Endothelial cell (in vitro differentiated cells): Measurements from ENCODE around the gene CAMTA1. TPM values are rescaled to one million over a fixed set of nuclear protein-coding genes. Genes with fewer than 3 reads are reported as not detected.

ENCODE experiments used
- DNase-seq: peaks from one replicate; pipeline ENCODE4 v3.0.0; 2021; ENCODE audit warnings: low spot score
- H3K27ac Mint-ChIP-seq: one replicate; pipeline ENCODE4 v1.8.0; 2021; ENCODE audit warnings: mixed read lengths, inconsistent platforms; ENCODE audit not compliant: unreplicated experiment
- H3K27me3 Mint-ChIP-seq: one replicate; pipeline ENCODE4 v1.8.0; 2021; ENCODE audit warnings: mild to moderate bottlenecking, moderate library complexity, mixed read lengths, inconsistent platforms; ENCODE audit not compliant: unreplicated experiment
- H3K36me3 Mint-ChIP-seq: one replicate; pipeline ENCODE4 v1.8.0; 2021; ENCODE audit warnings: mild to moderate bottlenecking, low read depth, mixed read lengths, inconsistent platforms; ENCODE audit not compliant: unreplicated experiment
- H3K4me1 Mint-ChIP-seq: one replicate; pipeline ENCODE4 v1.8.0; 2021; ENCODE audit warnings: mild to moderate bottlenecking, mixed read lengths, inconsistent platforms; ENCODE audit not compliant: unreplicated experiment
- H3K4me3 Mint-ChIP-seq: one replicate; pipeline ENCODE4 v1.8.0; 2021; ENCODE audit warnings: mild to moderate bottlenecking, mixed read lengths, inconsistent platforms; ENCODE audit not compliant: unreplicated experiment
- H3K9me3 Mint-ChIP-seq: one replicate; pipeline ENCODE4 v1.8.0; 2021; ENCODE audit warnings: mixed read lengths, inconsistent platforms; ENCODE audit not compliant: unreplicated experiment
- total RNA-seq: library from RNA; stranded (reverse); fragmentation: NEBNext Ultra II Directional; extraction: Animal tissue kit (Norgen Biotek cat#: 25700); gene quantifications from one replicate; pipeline ENCODE4 v1.2.1, GENCODE V29; 2021; ENCODE audit not compliant: unreplicated experiment
- TF ChIP-seq, protein P1 (sequence below): fragments of 200-600 bp; sonication (generic); IDR thresholded peaks from one replicate; pipeline ENCODE4 v1.5.0; 2021; ENCODE audit warnings: antibody characterized with exemption; ENCODE audit not compliant: unreplicated experiment

CAMTA1 gene
- total RNA-seq, 1 donor from 2014 or later = 87.3 TPM

DNA sequence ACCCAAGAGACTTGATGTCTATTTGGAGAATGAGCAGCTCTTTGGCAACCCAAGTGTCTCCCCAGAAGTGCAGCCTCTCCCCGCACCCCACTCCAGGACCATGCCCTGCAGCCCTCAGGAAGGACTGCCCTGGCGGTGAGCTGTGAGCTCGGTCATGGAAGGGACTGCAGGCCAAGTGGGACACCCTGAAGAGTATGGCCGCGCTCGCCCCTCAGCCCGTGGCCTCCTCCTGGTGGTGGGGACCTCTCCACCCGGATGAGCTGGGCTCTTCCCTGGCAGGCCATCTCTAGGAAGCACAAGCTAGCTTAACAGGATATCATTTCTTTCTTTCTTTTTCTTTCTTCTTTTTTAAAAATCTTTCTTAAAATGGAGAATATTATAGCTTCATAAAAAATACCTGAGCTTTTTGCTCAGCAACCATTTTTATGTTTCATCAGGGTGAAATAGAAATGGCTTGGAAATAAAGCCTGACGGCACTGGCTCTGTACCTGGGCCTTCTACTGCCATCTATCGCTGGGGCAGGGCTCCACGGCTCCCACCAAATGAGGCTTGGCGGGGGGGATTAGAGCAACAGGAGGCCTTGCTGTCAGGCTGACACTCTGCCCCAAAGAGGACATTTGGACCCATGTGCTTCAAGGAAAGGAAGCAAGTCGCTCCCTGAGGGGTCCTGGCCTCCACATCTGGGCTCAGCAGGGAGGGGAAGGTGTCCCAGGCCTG, 689.7 kb downstream of the CAMTA1 start:
- no peak overlapping the region for H3K4me3 Mint-ChIP-seq
- H3K4me1 Mint-ChIP-seq = no peaks in the 10 kb centered on the region
- TF ChIP-seq, protein P1, sequence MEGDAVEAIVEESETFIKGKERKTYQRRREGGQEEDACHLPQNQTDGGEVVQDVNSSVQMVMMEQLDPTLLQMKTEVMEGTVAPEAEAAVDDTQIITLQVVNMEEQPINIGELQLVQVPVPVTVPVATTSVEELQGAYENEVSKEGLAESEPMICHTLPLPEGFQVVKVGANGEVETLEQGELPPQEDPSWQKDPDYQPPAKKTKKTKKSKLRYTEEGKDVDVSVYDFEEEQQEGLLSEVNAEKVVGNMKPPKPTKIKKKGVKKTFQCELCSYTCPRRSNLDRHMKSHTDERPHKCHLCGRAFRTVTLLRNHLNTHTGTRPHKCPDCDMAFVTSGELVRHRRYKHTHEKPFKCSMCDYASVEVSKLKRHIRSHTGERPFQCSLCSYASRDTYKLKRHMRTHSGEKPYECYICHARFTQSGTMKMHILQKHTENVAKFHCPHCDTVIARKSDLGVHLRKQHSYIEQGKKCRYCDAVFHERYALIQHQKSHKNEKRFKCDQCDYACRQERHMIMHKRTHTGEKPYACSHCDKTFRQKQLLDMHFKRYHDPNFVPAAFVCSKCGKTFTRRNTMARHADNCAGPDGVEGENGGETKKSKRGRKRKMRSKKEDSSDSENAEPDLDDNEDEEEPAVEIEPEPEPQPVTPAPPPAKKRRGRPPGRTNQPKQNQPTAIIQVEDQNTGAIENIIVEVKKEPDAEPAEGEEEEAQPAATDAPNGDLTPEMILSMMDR = no peak
- DNase-seq = no peak
- H3K27me3 Mint-ChIP-seq = peaks cover 3% of the 10 kb centered on the region
- H3K36me3 Mint-ChIP-seq = no peaks in the 10 kb centered on the region
- no peak overlapping the region for H3K27ac Mint-ChIP-seq
- no peaks in the 10 kb centered on the region for H3K9me3 Mint-ChIP-seq

DNA sequence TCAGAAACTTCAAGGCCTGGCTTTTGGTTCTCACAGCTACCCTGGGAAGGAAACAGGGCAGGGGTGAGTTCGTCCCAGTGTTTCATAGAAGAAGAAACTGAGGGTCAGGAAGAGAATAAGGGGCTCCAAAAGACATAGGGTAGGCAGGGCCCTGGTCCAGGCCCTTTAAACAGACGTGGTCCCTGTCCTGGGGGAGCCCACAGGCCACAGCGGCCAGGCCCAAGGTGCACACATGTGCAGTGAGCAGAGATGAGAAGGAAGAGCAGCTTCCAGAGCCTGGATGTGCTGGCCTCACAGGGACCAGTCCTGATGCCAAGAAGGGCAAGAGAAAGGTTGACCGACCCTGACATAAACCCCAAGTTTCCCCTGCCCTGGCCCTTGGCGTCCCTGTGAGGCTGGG, 690.4 kb downstream of the CAMTA1 start:
- no peak overlapping the region for H3K4me3 Mint-ChIP-seq

DNA sequence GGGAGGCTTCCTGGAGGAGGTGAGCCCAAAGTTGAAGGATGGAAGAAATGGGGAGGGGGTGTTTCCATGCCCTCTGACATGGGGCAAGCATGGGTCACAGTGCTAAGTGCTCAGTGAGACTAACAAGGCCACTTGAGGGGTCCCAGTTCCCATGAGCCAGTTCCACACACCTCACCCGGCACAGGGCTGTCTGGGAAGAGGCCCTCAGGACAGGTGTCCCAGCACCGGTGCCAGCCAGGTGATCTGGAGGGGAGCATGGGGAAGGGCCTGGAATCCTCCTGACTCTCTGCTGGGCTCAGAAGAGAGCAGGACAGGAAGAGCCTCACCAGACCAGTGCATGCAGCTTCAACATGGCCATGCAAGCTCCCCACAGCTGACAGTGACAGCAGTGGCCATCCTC, 691.1 kb downstream of the CAMTA1 start:
- no peaks in the 10 kb centered on the region for H3K4me1 Mint-ChIP-seq

More for the DNA sequence above, 690.4 kb downstream of the CAMTA1 start:
- H3K27ac Mint-ChIP-seq = no peak overlapping the region
- H3K36me3 Mint-ChIP-seq = no peaks in the 10 kb centered on the region
- no peak for DNase-seq
- no peaks in the 10 kb centered on the region for H3K4me1 Mint-ChIP-seq
- H3K9me3 Mint-ChIP-seq = no peaks in the 10 kb centered on the region
- TF ChIP-seq, protein P1 = no peak
- peaks cover 3% of the 10 kb centered on the region for H3K27me3 Mint-ChIP-seq

DNA sequence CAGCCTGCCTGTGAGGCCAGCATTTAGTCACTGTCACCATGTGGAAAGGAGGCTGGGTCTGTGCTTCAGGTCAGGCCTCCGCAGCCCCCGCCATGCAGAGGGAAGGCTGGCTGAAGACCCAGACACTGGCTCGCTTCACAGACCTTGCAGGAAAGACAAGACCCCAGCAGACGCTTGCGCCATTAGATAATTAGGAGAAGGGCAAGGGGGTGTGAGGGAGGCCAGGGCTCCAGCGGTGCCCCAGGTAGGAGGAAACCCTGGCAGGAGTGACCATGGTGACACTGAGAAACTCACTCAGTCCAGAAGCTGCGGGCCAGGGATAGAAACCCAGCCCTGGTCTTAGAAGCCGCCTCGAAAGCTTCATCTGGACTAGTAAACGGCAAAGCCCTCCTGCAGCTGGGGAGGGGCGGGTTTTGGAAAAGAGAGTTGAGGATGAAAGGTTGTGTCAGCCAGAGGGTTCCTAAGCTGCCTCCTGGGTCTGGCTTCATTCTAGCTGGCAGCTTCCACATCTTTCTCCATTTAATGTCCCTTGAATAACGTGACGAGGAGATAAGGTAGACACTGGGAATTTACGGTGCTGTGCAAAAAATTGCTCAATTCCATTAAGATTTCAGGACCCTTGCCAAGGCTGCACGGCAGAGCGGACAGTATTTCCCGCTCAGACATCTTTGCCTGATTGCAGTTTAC, 691.8 kb downstream of the CAMTA1 start:
- no peaks in the 10 kb centered on the region for H3K9me3 Mint-ChIP-seq
- H3K4me1 Mint-ChIP-seq = no peaks in the 10 kb centered on the region
- peaks cover 3% of the 10 kb centered on the region for H3K27me3 Mint-ChIP-seq
- H3K4me3 Mint-ChIP-seq = no peak overlapping the region
- no peaks in the 10 kb centered on the region for H3K36me3 Mint-ChIP-seq
- no peak for DNase-seq
- TF ChIP-seq, protein P1 = no peak
- H3K27ac Mint-ChIP-seq = no peak overlapping the region

More for the DNA sequence above, 691.1 kb downstream of the CAMTA1 start:
- Mint-ChIP-seq H3K27ac (no peak overlapping the region), H3K9me3 (no peaks in the 10 kb centered on the region), H3K27me3 (peaks cover 3% of the 10 kb centered on the region), H3K4me3 (no peak overlapping the region), H3K36me3 (no peaks in the 10 kb centered on the region)
- TF ChIP-seq, protein P1 = no peak
- no peak for DNase-seq

DNA sequence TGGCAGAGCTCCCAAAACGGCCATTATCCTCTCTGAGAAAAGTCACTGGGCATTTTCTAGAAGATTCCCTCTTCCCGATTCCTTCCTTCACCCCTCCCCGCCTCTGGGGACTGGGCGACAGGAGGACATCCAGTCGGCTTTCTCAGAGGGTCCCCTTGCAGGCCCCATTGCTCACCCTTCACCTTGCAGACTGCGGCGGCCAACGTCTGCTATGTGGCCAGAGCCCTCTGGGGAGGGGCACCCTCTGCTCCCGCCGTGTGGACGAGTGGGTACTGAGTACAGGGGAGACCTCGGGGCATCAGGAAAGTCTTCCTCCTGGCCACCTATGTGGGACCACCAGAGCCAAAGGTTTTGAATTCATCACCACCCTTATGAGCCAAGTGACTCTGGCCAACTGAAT, 692.3 kb downstream of the CAMTA1 start:
- Mint-ChIP-seq H3K27me3 (peaks cover 3% of the 10 kb centered on the region), H3K36me3 (no peaks in the 10 kb centered on the region), H3K9me3 (no peaks in the 10 kb centered on the region), H3K27ac (no peak overlapping the region), H3K4me1 (no peaks in the 10 kb centered on the region), H3K4me3 (no peak overlapping the region)
- TF ChIP-seq, protein P1 = no peak
- DNase-seq = no peak
